HepG2 (cell line): Measurements from ENCODE around the gene SLC51B. TPM values are rescaled to one million over a fixed set of nuclear protein-coding genes. Genes with fewer than 3 reads are reported as not detected.
A peak's percentile ranks its signal among the peaks of the same experiment; 100 is the strongest.

Experiments used
- FOSL1 ChIP-seq: sonication (generic); formaldehyde crosslinking; IDR thresholded peaks from 2 replicates; pipeline ENCODE4 v1.9.0; 2021; ENCODE audit warnings: missing genetic modification reagents, borderline replicate concordance
- GFI1 ChIP-seq: sonication (generic); formaldehyde crosslinking; IDR thresholded peaks from 2 replicates; pipeline ENCODE4 v1.5.0; 2020; ENCODE audit warnings: missing genetic modification reagents, mild to moderate bottlenecking, borderline replicate concordance
- HDAC2 ChIP-seq: sonication (generic); formaldehyde crosslinking; IDR thresholded peaks from 2 replicates; pipeline ENCODE4 v1.4.0; 2020; ENCODE audit warnings: missing genetic modification reagents
- HOXA3 ChIP-seq: sonication (generic); formaldehyde crosslinking; IDR thresholded peaks from 2 replicates; pipeline ENCODE4 v1.5.0; 2020; ENCODE audit warnings: missing genetic modification reagents
- KDM1A ChIP-seq: IDR thresholded peaks from 2 replicates; pipeline ENCODE4 v1.6.1; 2016; ENCODE audit warnings: missing compliant biosample characterization
- NFIC ChIP-seq: IDR thresholded peaks from 2 replicates; pipeline ENCODE4 v1.6.1; 2012; ENCODE audit warnings: mild to moderate bottlenecking, low read length, inconsistent platforms
- NR2F6 ChIP-seq, 2 experiments: IDR thresholded peaks; 2 replicates each; pipeline ENCODE4 v1.6.1; 2016; ENCODE audit warnings: antibody characterized with exemption in 1 of 2, mild to moderate bottlenecking in 1 of 2
- NRL ChIP-seq: sonication (generic); formaldehyde crosslinking; IDR thresholded peaks from 2 replicates; pipeline ENCODE4 v1.5.0; 2020; ENCODE audit warnings: missing genetic modification reagents, mild to moderate bottlenecking, moderate library complexity, borderline replicate concordance
- PHF8 ChIP-seq: sonication (generic); formaldehyde crosslinking; IDR thresholded peaks from 2 replicates; pipeline ENCODE4 v1.5.0; 2020; ENCODE audit warnings: missing genetic modification reagents
- SKI ChIP-seq: fragments of 450-650 bp; IDR thresholded peaks from one replicate; pipeline ENCODE4 v1.6.1; 2018; ENCODE audit warnings: mild to moderate bottlenecking; ENCODE audit not compliant: partially characterized antibody
- SMAD3 ChIP-seq: sonication (generic); formaldehyde crosslinking; IDR thresholded peaks from 2 replicates; pipeline ENCODE4 v1.4.0; 2020; ENCODE audit warnings: missing genetic modification reagents
- SOX5 ChIP-seq: IDR thresholded peaks from 2 replicates; pipeline ENCODE4 v1.6.1; 2016; ENCODE audit warnings: borderline replicate concordance
- ZIK1 ChIP-seq: sonication (generic); formaldehyde crosslinking; IDR thresholded peaks from 2 replicates; pipeline ENCODE4 v1.5.0; 2020; ENCODE audit warnings: mild to moderate bottlenecking, low read depth, missing genetic modification reagents, borderline replicate concordance
- ZNF383 ChIP-seq: sonication (generic); formaldehyde crosslinking; IDR thresholded peaks from 2 replicates; pipeline ENCODE4 v1.4.0; 2020; ENCODE audit warnings: missing genetic modification reagents, mild to moderate bottlenecking, borderline replicate concordance
- ZNF674 ChIP-seq: sonication (generic); formaldehyde crosslinking; IDR thresholded peaks from 2 replicates; pipeline ENCODE4 v1.5.0; 2020; ENCODE audit warnings: low read depth, mild to moderate bottlenecking, missing genetic modification reagents
- ZNF781 ChIP-seq: sonication (generic); formaldehyde crosslinking; IDR thresholded peaks from 2 replicates; pipeline ENCODE4 v1.5.1; 2020; ENCODE audit warnings: borderline replicate concordance, mild to moderate bottlenecking, missing genetic modification reagents; ENCODE audit errors: not compliant biosample characterization
- polyA plus RNA-seq, 8 experiments: library from polyadenylated mRNA; depleted of rRNA in 3 of 8; stranded (reverse) in 7 of 8; unstranded in 1 of 8; fragments of >200 nt; fragmentation: Illumina TruSeq in 4 of 8; extraction: Trizol in 4 of 8; gene quantifications; 2 replicates each; pipeline versions ENCODE4 v1.2.1 to v1.2.3, GENCODE V29; 2011 to 2016; ENCODE audit warnings: low read depth in 4 of 8, missing spikeins in 1 of 8, mixed read lengths in 1 of 8; ENCODE audit not compliant: insufficient read depth in 1 of 8
- total RNA-seq, 5 experiments: library from RNA; depleted of rRNA; stranded (reverse); fragments of >200 nt; fragmentation: Illumina TruSeq; extraction: Trizol; gene quantifications; 2 replicates each; pipeline ENCODE4 v1.2.3, GENCODE V29; 2016; ENCODE audit warnings: low read depth in 1 of 5
- TF ChIP-seq, protein P1 (sequence below): sonication (generic); formaldehyde crosslinking; IDR thresholded peaks from 2 replicates; pipeline ENCODE4 v1.5.0; 2020; ENCODE audit warnings: mild to moderate bottlenecking, low read depth, missing genetic modification reagents, borderline replicate concordance
- TF ChIP-seq, protein P2 (sequence below): IDR thresholded peaks from 2 replicates; pipeline ENCODE4 v1.6.1; 2018; ENCODE audit warnings: missing genetic modification reagents
- TF ChIP-seq, protein P3 (sequence below): sonication (generic); formaldehyde crosslinking; IDR thresholded peaks from 2 replicates; pipeline ENCODE4 v1.4.0; 2020; ENCODE audit warnings: low read depth, mild to moderate bottlenecking, missing genetic modification reagents
- TF ChIP-seq, protein P4 (sequence below): sonication (generic); formaldehyde crosslinking; IDR thresholded peaks from 2 replicates; pipeline ENCODE4 v1.4.0; 2020; ENCODE audit warnings: missing genetic modification reagents
- TF ChIP-seq, protein P5 (sequence below): IDR thresholded peaks from 2 replicates; pipeline ENCODE4 v1.6.1; 2016; ENCODE audit warnings: missing compliant biosample characterization, missing genetic modification reagents, borderline replicate concordance
- TF ChIP-seq, protein P6 (sequence below): sonication (generic); formaldehyde crosslinking; IDR thresholded peaks from 2 replicates; pipeline ENCODE4 v1.4.0; 2020; ENCODE audit warnings: mild to moderate bottlenecking, missing genetic modification reagents

SLC51B gene
- total and polyA plus RNA-seq, 2 of the 13 experiments (the other 11 are each of a cell fraction or from before 2014, with no cell fraction given), result 14.9 to 17.1 TPM

DNA sequence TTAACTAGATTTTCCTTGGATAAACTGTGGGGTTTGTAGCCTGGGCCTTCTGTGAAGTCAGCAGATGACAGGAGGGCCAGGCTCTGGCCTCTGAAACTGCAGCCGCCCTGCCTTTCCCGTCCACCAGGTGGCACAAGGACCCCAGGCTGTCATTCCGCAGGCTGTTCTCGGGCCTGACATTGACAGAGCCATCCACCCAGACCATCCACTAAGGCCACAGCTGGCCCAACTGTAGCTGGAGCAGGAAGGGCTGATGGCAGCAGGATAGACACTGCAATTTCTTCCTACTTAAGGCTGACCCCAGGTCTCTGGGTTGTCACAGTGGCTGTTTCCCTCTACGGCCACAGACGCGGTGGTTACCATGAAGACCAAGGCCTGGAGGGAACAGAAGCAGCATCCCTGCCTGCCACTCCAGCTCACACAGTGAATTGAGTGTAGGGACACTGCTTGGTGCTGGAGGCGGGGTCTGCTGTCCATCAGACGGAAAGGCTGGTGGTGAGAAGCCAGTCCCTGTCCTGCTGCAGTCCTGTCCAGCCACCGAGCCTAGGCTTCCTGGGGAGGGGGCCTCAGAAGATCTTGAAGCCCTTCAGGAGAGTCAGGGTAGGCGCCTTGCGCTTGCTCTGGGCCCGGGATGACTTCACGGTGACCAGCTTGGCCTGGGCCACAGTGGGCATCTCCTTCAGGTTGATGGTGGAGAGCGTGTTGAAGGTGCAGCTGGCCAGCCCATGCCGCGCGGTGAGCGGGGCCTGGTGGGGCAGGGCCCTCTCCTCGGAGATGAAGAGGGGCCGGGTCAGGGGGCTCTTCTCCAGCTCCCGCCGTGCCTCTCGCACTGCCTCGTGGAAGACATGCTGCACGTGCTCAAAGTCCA is 9.4 kb downstream of the SLC51B start (continued):
- TF ChIP-seq, protein P1, sequence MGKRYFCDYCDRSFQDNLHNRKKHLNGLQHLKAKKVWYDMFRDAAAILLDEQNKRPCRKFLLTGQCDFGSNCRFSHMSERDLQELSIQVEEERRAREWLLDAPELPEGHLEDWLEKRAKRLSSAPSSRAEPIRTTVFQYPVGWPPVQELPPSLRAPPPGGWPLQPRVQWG, result no peak
- TF ChIP-seq ZNF781 (CRISPR knock-in tag) (no peak), ZNF674 (CRISPR knock-in tag) (no peak), PHF8 (CRISPR knock-in tag) (0 out of 2 replicates have a peak, but pooled peaks have one; percentile 19), NR2F6 (IDR thresholded peaks at IDR 0.05) (no peak), NR2F6 (CRISPR knock-in tag; IDR thresholded peaks at IDR 0.05) (peak; percentile 46; the same call in 1 of the 2 replicates), NFIC (no peak), HDAC2 (peak; percentile 29; the same call in 1 of the 2 replicates), FOSL1 (CRISPR knock-in tag) (no peak), GFI1 (CRISPR knock-in tag) (peak; percentile 54), ZIK1 (CRISPR knock-in tag) (no peak), HOXA3 (CRISPR knock-in tag) (peak; percentile 33; the same call in 1 of the 2 replicates), SKI (no peak), SMAD3 (CRISPR knock-in tag) (peak; percentile 73; the same call in 1 of the 2 replicates), ZNF383 (CRISPR knock-in tag) (0 out of 2 replicates have a peak, but pooled peaks have one; percentile 22), SOX5 (peak; percentile 51; the same call in 1 of the 2 replicates), KDM1A (CRISPR knock-in tag) (no peak), NRL (CRISPR knock-in tag) (0 out of 2 replicates have a peak, but pooled peaks have one; percentile 14)
- TF ChIP-seq, protein P2, sequence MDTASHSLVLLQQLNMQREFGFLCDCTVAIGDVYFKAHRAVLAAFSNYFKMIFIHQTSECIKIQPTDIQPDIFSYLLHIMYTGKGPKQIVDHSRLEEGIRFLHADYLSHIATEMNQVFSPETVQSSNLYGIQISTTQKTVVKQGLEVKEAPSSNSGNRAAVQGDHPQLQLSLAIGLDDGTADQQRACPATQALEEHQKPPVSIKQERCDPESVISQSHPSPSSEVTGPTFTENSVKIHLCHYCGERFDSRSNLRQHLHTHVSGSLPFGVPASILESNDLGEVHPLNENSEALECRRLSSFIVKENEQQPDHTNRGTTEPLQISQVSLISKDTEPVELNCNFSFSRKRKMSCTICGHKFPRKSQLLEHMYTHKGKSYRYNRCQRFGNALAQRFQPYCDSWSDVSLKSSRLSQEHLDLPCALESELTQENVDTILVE (CRISPR knock-in tag), result 0 out of 2 replicates have a peak, but pooled peaks have one; percentile 40
- TF ChIP-seq, protein P3, sequence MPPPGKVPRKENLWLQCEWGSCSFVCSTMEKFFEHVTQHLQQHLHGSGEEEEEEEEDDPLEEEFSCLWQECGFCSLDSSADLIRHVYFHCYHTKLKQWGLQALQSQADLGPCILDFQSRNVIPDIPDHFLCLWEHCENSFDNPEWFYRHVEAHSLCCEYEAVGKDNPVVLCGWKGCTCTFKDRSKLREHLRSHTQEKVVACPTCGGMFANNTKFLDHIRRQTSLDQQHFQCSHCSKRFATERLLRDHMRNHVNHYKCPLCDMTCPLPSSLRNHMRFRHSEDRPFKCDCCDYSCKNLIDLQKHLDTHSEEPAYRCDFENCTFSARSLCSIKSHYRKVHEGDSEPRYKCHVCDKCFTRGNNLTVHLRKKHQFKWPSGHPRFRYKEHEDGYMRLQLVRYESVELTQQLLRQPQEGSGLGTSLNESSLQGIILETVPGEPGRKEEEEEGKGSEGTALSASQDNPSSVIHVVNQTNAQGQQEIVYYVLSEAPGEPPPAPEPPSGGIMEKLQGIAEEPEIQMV, result no peak
- TF ChIP-seq, protein P4, sequence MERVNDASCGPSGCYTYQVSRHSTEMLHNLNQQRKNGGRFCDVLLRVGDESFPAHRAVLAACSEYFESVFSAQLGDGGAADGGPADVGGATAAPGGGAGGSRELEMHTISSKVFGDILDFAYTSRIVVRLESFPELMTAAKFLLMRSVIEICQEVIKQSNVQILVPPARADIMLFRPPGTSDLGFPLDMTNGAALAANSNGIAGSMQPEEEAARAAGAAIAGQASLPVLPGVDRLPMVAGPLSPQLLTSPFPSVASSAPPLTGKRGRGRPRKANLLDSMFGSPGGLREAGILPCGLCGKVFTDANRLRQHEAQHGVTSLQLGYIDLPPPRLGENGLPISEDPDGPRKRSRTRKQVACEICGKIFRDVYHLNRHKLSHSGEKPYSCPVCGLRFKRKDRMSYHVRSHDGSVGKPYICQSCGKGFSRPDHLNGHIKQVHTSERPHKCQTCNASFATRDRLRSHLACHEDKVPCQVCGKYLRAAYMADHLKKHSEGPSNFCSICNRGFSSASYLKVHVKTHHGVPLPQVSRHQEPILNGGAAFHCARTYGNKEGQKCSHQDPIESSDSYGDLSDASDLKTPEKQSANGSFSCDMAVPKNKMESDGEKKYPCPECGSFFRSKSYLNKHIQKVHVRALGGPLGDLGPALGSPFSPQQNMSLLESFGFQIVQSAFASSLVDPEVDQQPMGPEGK (CRISPR knock-in tag), result peak; percentile 24; the same call in 1 of the 2 replicates
- TF ChIP-seq, protein P5, sequence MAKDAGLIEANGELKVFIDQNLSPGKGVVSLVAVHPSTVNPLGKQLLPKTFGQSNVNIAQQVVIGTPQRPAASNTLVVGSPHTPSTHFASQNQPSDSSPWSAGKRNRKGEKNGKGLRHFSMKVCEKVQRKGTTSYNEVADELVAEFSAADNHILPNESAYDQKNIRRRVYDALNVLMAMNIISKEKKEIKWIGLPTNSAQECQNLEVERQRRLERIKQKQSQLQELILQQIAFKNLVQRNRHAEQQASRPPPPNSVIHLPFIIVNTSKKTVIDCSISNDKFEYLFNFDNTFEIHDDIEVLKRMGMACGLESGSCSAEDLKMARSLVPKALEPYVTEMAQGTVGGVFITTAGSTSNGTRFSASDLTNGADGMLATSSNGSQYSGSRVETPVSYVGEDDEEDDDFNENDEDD, result no peak
- TF ChIP-seq, protein P6, sequence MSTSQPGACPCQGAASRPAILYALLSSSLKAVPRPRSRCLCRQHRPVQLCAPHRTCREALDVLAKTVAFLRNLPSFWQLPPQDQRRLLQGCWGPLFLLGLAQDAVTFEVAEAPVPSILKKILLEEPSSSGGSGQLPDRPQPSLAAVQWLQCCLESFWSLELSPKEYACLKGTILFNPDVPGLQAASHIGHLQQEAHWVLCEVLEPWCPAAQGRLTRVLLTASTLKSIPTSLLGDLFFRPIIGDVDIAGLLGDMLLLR, result no peak
